ENCODE results near the gene GRIP2. TPM values are rescaled to one million over a fixed set of nuclear protein-coding genes. Genes with fewer than 3 reads are reported as not detected.

GRIP2 gene
- polyA plus RNA-seq, 1 donor from 2014 or later, result 8.6 TPM

DNA sequence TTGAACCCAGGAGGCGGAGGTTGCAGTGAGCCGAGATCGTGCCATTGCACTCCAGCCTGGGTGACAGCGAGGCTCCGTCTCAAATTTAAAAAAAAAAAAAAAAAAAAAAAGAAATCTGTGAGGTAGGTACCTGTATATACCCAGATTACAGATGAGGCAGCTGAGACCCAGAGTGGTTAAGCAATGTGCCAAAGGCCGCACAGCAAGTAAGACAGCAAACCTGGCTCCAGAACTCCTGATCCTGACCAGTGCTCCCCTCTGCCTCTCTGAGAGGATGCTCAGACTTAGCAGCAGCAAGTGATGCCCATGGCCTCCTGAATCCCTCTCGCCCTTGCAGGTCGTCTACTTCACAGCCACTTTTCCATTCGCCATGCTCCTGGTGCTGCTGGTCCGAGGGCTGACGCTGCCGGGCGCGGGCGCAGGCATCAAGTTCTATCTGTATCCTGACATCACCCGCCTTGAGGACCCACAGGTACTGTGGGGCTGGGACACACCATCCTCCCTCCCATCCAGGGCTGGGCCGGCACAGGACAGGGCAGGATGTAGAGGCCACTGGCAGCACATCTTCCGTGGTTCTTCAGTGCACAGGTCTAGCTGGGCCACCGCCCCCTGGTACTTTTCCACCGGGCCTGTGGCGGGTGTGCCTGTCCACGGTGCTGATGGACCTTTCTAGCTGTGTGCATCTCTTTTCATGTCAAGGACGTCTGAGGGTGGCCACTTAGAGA is 73.8 kb downstream of the GRIP2 start:
- Histone ChIP-seq H2AFZ (ENCODE audit: low read depth, low read length) (no peak overlapping the region), H3K79me2 (replicated peaks; ENCODE audit: insufficient read depth, low read length) (no peaks in the 10 kb centered on the region), H4K20me1 (ENCODE audit: insufficient read depth) (no peaks in the 10 kb centered on the region), H3F3A (ENCODE audit: insufficient read depth, low read length, poor library complexity, severe bottlenecking) (no peaks in the 10 kb centered on the region), H3K9me2 (ENCODE audit: insufficient read depth, low read length) (no peaks in the 10 kb centered on the region), H3K9me3 (ENCODE audit: low read length) (no peaks in the 10 kb centered on the region), H3K27me3 (ENCODE audit: insufficient read depth, low read depth, low read length) (no peaks in the 10 kb centered on the region), H3K4me2 (ENCODE audit: low read length) (no peak overlapping the region), H3K36me3 (ENCODE audit: insufficient read depth, low read length) (no peaks in the 10 kb centered on the region), H3K27ac (ENCODE audit: low read length) (no peak overlapping the region), H3K9ac (ENCODE audit: low read length) (no peak overlapping the region), H3K4me3 (ENCODE audit: low read length) (no peak overlapping the region)
- TF ChIP-seq, protein P1, sequence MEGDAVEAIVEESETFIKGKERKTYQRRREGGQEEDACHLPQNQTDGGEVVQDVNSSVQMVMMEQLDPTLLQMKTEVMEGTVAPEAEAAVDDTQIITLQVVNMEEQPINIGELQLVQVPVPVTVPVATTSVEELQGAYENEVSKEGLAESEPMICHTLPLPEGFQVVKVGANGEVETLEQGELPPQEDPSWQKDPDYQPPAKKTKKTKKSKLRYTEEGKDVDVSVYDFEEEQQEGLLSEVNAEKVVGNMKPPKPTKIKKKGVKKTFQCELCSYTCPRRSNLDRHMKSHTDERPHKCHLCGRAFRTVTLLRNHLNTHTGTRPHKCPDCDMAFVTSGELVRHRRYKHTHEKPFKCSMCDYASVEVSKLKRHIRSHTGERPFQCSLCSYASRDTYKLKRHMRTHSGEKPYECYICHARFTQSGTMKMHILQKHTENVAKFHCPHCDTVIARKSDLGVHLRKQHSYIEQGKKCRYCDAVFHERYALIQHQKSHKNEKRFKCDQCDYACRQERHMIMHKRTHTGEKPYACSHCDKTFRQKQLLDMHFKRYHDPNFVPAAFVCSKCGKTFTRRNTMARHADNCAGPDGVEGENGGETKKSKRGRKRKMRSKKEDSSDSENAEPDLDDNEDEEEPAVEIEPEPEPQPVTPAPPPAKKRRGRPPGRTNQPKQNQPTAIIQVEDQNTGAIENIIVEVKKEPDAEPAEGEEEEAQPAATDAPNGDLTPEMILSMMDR (IDR thresholded peaks at IDR 0.05; ENCODE audit: poor library complexity, severe bottlenecking), result no peak
- no peak for TF ChIP-seq SMC3 (conservative IDR thresholded peaks at IDR 0.05; ENCODE audit: poor library complexity)
- no peak for TF ChIP-seq POLR2AphosphoS5 (IDR thresholded peaks at IDR 0.05)
- TF ChIP-seq RAD21 (conservative IDR thresholded peaks at IDR 0.05), result no peak
- TF ChIP-seq, protein P2, sequence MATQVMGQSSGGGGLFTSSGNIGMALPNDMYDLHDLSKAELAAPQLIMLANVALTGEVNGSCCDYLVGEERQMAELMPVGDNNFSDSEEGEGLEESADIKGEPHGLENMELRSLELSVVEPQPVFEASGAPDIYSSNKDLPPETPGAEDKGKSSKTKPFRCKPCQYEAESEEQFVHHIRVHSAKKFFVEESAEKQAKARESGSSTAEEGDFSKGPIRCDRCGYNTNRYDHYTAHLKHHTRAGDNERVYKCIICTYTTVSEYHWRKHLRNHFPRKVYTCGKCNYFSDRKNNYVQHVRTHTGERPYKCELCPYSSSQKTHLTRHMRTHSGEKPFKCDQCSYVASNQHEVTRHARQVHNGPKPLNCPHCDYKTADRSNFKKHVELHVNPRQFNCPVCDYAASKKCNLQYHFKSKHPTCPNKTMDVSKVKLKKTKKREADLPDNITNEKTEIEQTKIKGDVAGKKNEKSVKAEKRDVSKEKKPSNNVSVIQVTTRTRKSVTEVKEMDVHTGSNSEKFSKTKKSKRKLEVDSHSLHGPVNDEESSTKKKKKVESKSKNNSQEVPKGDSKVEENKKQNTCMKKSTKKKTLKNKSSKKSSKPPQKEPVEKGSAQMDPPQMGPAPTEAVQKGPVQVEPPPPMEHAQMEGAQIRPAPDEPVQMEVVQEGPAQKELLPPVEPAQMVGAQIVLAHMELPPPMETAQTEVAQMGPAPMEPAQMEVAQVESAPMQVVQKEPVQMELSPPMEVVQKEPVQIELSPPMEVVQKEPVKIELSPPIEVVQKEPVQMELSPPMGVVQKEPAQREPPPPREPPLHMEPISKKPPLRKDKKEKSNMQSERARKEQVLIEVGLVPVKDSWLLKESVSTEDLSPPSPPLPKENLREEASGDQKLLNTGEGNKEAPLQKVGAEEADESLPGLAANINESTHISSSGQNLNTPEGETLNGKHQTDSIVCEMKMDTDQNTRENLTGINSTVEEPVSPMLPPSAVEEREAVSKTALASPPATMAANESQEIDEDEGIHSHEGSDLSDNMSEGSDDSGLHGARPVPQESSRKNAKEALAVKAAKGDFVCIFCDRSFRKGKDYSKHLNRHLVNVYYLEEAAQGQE (IDR thresholded peaks at IDR 0.05; ENCODE audit: borderline replicate concordance), result no peak
- no peak for TF ChIP-seq EZH2 (IDR thresholded peaks at IDR 0.05; ENCODE audit: borderline replicate concordance, insufficient read depth, low read length, poor library complexity, severe bottlenecking)
- TF ChIP-seq TAF1 (IDR thresholded peaks at IDR 0.05; ENCODE audit: low read depth), result no peak
- TF ChIP-seq EP300 (conservative IDR thresholded peaks at IDR 0.05; ENCODE audit: poor library complexity, severe bottlenecking), result no peak
- no peak for TF ChIP-seq MXI1 (conservative IDR thresholded peaks at IDR 0.05; ENCODE audit: poor library complexity, severe bottlenecking)

DNA sequence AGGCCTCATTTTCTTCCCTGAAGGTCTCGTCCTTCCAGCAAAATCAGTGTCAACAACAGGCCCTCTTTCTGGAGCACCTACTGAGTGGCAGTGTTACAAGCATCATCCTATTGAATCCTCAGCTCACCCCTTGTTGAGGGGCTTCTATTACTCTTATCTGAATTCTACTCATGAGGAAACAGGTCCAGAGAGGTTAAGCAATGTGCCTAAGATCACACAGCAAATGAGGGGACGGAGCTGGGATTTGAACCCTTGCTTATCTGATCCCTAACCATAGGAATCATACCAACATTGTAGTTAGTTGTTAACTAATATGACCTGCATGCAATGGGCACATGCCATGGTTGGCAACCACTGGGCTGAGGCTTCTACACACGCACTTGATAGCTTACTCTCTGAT is 74.7 kb downstream of the GRIP2 start:
- Histone ChIP-seq H3K36me3 (ENCODE audit: insufficient read depth, low read length) (no peaks in the 10 kb centered on the region), H3K9me2 (ENCODE audit: insufficient read depth, low read length) (no peaks in the 10 kb centered on the region), H3K9ac (ENCODE audit: low read length) (no peak overlapping the region), H3K27me3 (ENCODE audit: insufficient read depth, low read depth, low read length) (no peaks in the 10 kb centered on the region), H3K9me3 (ENCODE audit: low read length) (no peaks in the 10 kb centered on the region), H3K4me3 (ENCODE audit: low read length) (no peak overlapping the region), H4K20me1 (ENCODE audit: insufficient read depth) (no peaks in the 10 kb centered on the region), H3K79me2 (replicated peaks; ENCODE audit: insufficient read depth, low read length) (no peaks in the 10 kb centered on the region), H3F3A (ENCODE audit: insufficient read depth, low read length, poor library complexity, severe bottlenecking) (no peaks in the 10 kb centered on the region), H2AFZ (ENCODE audit: low read depth, low read length) (no peak overlapping the region), H3K27ac (ENCODE audit: low read length) (no peak overlapping the region), H3K4me2 (ENCODE audit: low read length) (no peak overlapping the region)
- TF ChIP-seq EP300 (conservative IDR thresholded peaks at IDR 0.05; ENCODE audit: poor library complexity, severe bottlenecking) (no peak), RAD21 (conservative IDR thresholded peaks at IDR 0.05) (no peak), EZH2 (IDR thresholded peaks at IDR 0.05; ENCODE audit: borderline replicate concordance, insufficient read depth, low read length, poor library complexity, severe bottlenecking) (no peak), SMC3 (conservative IDR thresholded peaks at IDR 0.05; ENCODE audit: poor library complexity) (no peak), POLR2AphosphoS5 (IDR thresholded peaks at IDR 0.05) (no peak), MXI1 (conservative IDR thresholded peaks at IDR 0.05; ENCODE audit: poor library complexity, severe bottlenecking) (no peak), TAF1 (IDR thresholded peaks at IDR 0.05; ENCODE audit: low read depth) (no peak)
- TF ChIP-seq, protein P2 (IDR thresholded peaks at IDR 0.05; ENCODE audit: borderline replicate concordance), result no peak
- TF ChIP-seq, protein P1 (IDR thresholded peaks at IDR 0.05; ENCODE audit: poor library complexity, severe bottlenecking), result no peak
